Testis (tissue), 2 donors: ENCODE results near the gene CENPM.

Source experiments
- POLR2A ChIP-seq: fragments of 450-650 bp; IDR thresholded peaks from one replicate; pipeline ENCODE4 v1.6.1; 2017; ENCODE audit warnings: antibody characterized with exemption, mild to moderate bottlenecking, moderate library complexity
- TF ChIP-seq, protein P1 (sequence below), 3 experiments: fragments of 450-650 bp in 2 of 3; fragments of 200-600 bp in 1 of 3; sonication (generic) in 1 of 3; IDR thresholded peaks; one replicate each; pipeline ENCODE4 v1.5.1; 2016 to 2019; ENCODE audit warnings: antibody characterized with exemption in 3 of 3, mild to moderate bottlenecking in 2 of 3, moderate library complexity in 1 of 3

DNA sequence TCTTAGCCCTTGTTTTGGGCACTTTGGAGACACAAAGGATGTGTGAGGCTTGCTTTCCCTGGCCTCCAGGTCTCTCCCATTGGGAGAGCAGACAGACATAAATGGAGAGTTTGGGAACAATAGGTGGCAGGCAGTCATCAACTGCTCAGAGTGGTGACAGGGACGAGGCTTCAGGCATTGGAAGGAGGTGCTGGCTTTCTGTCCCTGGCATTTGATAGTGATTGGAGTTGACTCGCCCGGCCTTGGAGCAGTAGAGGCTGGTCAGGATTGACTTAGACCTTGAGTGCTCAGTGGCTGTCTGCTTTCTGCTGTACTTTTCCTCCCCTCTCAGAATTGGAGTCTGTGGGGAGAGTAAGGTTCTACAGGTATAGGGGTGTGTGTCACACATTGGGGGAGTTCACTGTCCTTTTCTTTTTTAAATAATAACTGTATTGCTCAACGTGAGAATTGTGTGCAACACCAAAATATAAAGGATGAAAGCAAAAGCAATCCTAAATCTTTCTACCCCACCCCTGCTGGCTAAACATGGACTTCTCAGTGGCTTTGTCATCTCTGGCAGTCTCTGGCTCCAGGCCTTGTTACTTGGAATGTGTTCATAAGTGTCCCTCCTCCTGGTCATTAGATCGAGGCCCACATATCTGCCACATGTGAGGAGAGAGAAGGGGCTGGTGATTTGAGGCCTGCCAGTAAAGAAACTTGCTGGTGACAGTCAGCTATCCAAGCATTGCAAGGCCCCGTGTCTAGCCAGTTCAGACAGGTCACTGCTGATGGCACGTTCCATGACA lies 53.2 kb downstream of the CENPM start:
- TF ChIP-seq, protein P1, sequence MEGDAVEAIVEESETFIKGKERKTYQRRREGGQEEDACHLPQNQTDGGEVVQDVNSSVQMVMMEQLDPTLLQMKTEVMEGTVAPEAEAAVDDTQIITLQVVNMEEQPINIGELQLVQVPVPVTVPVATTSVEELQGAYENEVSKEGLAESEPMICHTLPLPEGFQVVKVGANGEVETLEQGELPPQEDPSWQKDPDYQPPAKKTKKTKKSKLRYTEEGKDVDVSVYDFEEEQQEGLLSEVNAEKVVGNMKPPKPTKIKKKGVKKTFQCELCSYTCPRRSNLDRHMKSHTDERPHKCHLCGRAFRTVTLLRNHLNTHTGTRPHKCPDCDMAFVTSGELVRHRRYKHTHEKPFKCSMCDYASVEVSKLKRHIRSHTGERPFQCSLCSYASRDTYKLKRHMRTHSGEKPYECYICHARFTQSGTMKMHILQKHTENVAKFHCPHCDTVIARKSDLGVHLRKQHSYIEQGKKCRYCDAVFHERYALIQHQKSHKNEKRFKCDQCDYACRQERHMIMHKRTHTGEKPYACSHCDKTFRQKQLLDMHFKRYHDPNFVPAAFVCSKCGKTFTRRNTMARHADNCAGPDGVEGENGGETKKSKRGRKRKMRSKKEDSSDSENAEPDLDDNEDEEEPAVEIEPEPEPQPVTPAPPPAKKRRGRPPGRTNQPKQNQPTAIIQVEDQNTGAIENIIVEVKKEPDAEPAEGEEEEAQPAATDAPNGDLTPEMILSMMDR (IDR thresholded peaks at IDR 0.05), result no peak
- no peak for TF ChIP-seq POLR2A
